ENCODE measurements around the gene FCAR.
"Not testable (repeated sequence)": the region's sequence is repeated elsewhere in the genome, so short reads cannot be mapped to it uniquely, and the experiment has no call there.

Gene FCAR

DNA sequence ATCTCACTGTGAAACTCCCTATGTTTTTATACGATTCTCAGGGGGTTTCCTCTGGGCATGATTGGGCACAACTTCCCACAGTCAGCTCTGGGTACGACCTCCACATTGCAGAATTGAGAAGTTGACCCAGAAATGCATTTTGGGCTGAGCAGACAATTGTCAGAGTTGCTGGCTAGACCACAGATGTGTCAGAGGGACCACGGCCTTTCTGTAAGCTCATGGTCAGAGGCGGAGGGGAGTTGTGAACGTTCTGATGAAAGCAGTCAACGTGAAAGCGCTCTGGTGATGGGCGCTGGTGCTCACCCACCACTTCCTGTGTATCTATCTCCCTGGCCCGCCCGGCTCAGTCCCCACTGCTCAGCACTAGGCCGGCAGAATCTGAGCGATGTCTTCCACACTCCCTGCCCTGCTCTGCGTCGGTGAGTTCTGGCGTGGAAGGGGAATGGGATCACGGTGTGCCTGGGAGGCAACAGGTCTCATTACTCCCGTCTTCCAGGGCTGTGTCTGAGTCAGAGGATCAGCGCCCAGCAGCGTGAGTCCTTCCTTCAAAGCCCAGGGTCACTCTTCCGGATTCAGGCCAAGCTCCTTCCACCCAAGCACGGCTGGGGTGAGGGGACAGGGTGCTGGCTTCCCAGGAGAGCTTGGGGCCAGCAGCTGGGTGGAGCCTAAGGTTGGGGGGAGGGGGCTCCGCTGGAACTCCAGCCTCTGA lies 31.9 kb downstream of the FCAR start, which contains the start of gene NCR1:
TSS of gene NCR1 (plus strand) at position 346 of the 709 bp plus-strand sequence. CDS start at position 386, 40 bp downstream.
- H3K79me2 ChIP-seq (ENCODE audit: insufficient read depth, low read length) = no peaks in the 10 kb centered on the region
- H3K27me3 ChIP-seq (ENCODE audit: insufficient read depth, low read length, poor library complexity, severe bottlenecking) = no peaks in the 10 kb centered on the region
- no peak within 1 kb of the TSS for H2AFZ ChIP-seq (ENCODE audit: low read length)
- H3K9me2 ChIP-seq (replicated peaks; ENCODE audit: low read depth, low read length) = no peaks in the 10 kb centered on the region
- TF ChIP-seq EZH2phosphoT487 (IDR thresholded peaks at IDR 0.05; ENCODE audit: borderline replicate concordance) = no peak
- TF ChIP-seq, protein P1, sequence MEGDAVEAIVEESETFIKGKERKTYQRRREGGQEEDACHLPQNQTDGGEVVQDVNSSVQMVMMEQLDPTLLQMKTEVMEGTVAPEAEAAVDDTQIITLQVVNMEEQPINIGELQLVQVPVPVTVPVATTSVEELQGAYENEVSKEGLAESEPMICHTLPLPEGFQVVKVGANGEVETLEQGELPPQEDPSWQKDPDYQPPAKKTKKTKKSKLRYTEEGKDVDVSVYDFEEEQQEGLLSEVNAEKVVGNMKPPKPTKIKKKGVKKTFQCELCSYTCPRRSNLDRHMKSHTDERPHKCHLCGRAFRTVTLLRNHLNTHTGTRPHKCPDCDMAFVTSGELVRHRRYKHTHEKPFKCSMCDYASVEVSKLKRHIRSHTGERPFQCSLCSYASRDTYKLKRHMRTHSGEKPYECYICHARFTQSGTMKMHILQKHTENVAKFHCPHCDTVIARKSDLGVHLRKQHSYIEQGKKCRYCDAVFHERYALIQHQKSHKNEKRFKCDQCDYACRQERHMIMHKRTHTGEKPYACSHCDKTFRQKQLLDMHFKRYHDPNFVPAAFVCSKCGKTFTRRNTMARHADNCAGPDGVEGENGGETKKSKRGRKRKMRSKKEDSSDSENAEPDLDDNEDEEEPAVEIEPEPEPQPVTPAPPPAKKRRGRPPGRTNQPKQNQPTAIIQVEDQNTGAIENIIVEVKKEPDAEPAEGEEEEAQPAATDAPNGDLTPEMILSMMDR (conservative IDR thresholded peaks at IDR 0.05; ENCODE audit: low read length) = no peak
- H4K20me1 ChIP-seq (ENCODE audit: insufficient read depth, low read length, poor library complexity, severe bottlenecking) = no peaks in the 10 kb centered on the region
- H3F3A ChIP-seq (ENCODE audit: low read depth) = no peaks in the 10 kb centered on the region
- no peaks in the 10 kb centered on the region for H3K4me1 ChIP-seq (ENCODE audit: insufficient read depth, low read length, poor library complexity, severe bottlenecking)
- H3K36me3 ChIP-seq (ENCODE audit: insufficient read depth, low read length) = no peaks in the 10 kb centered on the region
- H3K9ac ChIP-seq (ENCODE audit: low read depth, low read length, poor library complexity, severe bottlenecking) = no peak within 1 kb of the TSS
- H3K9me3 ChIP-seq (ENCODE audit: insufficient read depth, low read depth, low read length) = no peaks in the 10 kb centered on the region
- no peak within 1 kb of the TSS for H3K4me3 ChIP-seq (ENCODE audit: low read length, poor library complexity, severe bottlenecking)
- no peak within 1 kb of the TSS for H3K4me2 ChIP-seq (ENCODE audit: low read depth, low read length, poor library complexity, severe bottlenecking)

DNA sequence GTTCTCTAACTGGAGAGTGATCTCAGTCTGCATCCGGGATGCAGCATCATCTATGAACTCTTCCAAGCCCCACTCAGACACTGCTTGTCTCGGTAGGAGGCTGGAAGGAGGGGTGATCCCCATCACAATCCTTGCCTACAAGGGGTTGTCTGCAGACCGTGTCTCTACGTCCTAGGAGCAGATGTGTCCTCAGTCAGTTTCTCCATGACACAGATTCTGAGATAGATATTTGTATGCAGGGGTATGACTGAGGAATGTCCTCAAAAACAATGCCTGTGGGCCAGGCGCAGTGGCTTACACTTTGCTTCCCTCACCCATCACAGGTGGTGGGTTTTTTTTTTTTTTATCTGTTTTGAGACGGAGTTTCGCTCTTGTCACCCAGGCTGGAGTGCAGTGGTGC lies 32.8 kb downstream of the FCAR start:
- H3K27me3 ChIP-seq (ENCODE audit: insufficient read depth, low read length, poor library complexity, severe bottlenecking) = no peaks in the 10 kb centered on the region
- no peaks in the 10 kb centered on the region for H3K79me2 ChIP-seq (ENCODE audit: insufficient read depth, low read length)
- no peaks in the 10 kb centered on the region for H3K9me3 ChIP-seq (ENCODE audit: insufficient read depth, low read depth, low read length)
- no peak overlapping the region for H3K4me2 ChIP-seq (ENCODE audit: low read depth, low read length, poor library complexity, severe bottlenecking)
- H4K20me1 ChIP-seq (ENCODE audit: insufficient read depth, low read length, poor library complexity, severe bottlenecking) = no peaks in the 10 kb centered on the region
- H2AFZ ChIP-seq (ENCODE audit: low read length) = no peak overlapping the region
- no peaks in the 10 kb centered on the region for H3F3A ChIP-seq (ENCODE audit: low read depth)
- TF ChIP-seq, protein P1 (conservative IDR thresholded peaks at IDR 0.05; ENCODE audit: low read length) = no peak
- no peak for TF ChIP-seq EZH2phosphoT487 (IDR thresholded peaks at IDR 0.05; ENCODE audit: borderline replicate concordance)
- H3K9me2 ChIP-seq (replicated peaks; ENCODE audit: low read depth, low read length) = no peaks in the 10 kb centered on the region
- no peaks in the 10 kb centered on the region for H3K4me1 ChIP-seq (ENCODE audit: insufficient read depth, low read length, poor library complexity, severe bottlenecking)
- no peak overlapping the region for H3K9ac ChIP-seq (ENCODE audit: low read depth, low read length, poor library complexity, severe bottlenecking)
- H3K36me3 ChIP-seq (ENCODE audit: insufficient read depth, low read length) = no peaks in the 10 kb centered on the region
- H3K4me3 ChIP-seq (ENCODE audit: low read length, poor library complexity, severe bottlenecking) = no peak overlapping the region

DNA sequence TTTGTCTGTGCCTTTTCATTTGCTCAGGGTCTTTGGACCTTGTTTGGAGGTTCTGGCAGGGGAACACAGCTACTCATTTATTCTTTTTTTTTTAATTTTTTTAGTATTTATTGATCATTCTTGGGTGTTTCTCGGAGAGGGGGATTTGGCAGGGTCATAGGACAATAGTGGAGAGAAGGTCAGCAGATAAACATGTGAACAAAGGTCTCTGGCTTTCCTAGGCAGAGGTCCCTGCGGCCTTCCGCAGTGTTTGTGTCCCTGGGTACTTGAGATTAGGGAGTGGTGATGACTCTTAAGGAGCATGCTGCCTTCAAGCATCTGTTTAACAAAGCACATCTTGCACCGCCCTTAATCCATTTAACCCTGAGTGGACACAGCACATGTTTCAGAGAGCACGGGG lies 33.9 kb downstream of the FCAR start:
- not testable (repeated sequence) for H3K79me2 ChIP-seq (ENCODE audit: insufficient read depth, low read length); H4K20me1 ChIP-seq (ENCODE audit: insufficient read depth, low read length, poor library complexity, severe bottlenecking); H3K9me3 ChIP-seq (ENCODE audit: insufficient read depth, low read depth, low read length); H3K27me3 ChIP-seq (ENCODE audit: insufficient read depth, low read length, poor library complexity, severe bottlenecking); H2AFZ ChIP-seq (ENCODE audit: low read length); H3K4me2 ChIP-seq (ENCODE audit: low read depth, low read length, poor library complexity, severe bottlenecking); H3K36me3 ChIP-seq (ENCODE audit: insufficient read depth, low read length); H3K9me2 ChIP-seq (replicated peaks; ENCODE audit: low read depth, low read length); H3K9ac ChIP-seq (ENCODE audit: low read depth, low read length, poor library complexity, severe bottlenecking); H3K4me3 ChIP-seq (ENCODE audit: low read length, poor library complexity, severe bottlenecking); H3K4me1 ChIP-seq (ENCODE audit: insufficient read depth, low read length, poor library complexity, severe bottlenecking); H3F3A ChIP-seq (ENCODE audit: low read depth)

DNA sequence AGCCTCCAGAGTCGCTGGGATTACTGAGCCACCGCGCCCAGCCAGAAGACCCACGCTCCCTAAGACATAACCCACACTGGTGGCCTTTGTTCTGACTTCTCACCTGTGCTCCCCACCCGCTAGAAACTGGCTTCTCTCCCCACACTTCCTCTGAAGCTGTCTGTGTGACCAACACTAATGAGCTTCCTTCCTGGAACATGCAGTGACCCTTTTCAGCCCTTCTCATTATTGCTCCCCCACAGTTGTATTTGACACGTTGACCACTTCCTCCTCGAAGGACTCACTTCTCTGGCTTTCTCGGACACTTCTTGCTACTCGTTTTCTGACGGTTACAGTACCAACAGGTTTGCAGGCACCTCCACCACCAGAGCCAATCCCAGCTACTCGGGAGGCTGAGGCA lies 42.8 kb downstream of the FCAR start:
- no peaks in the 10 kb centered on the region for H4K20me1 ChIP-seq (ENCODE audit: insufficient read depth, low read length, poor library complexity, severe bottlenecking)
- H3K4me2 ChIP-seq (ENCODE audit: low read depth, low read length, poor library complexity, severe bottlenecking) = no peak overlapping the region
- no peaks in the 10 kb centered on the region for H3K79me2 ChIP-seq (ENCODE audit: insufficient read depth, low read length)
- no peak overlapping the region for H3K4me3 ChIP-seq (ENCODE audit: low read length, poor library complexity, severe bottlenecking)
- no peaks in the 10 kb centered on the region for H3K36me3 ChIP-seq (ENCODE audit: insufficient read depth, low read length)
- no peaks in the 10 kb centered on the region for H3K9me3 ChIP-seq (ENCODE audit: insufficient read depth, low read depth, low read length)
- no peak overlapping the region; the same call in 1 of the 2 replicates for H2AFZ ChIP-seq (ENCODE audit: low read length)
- H3F3A ChIP-seq (ENCODE audit: low read depth) = no peaks in the 10 kb centered on the region
- no peaks in the 10 kb centered on the region for H3K27me3 ChIP-seq (ENCODE audit: insufficient read depth, low read length, poor library complexity, severe bottlenecking)
- no peaks in the 10 kb centered on the region for H3K9me2 ChIP-seq (replicated peaks; ENCODE audit: low read depth, low read length)
- TF ChIP-seq, protein P1 (conservative IDR thresholded peaks at IDR 0.05; ENCODE audit: low read length) = no peak
- no peak for TF ChIP-seq EZH2phosphoT487 (IDR thresholded peaks at IDR 0.05; ENCODE audit: borderline replicate concordance)
- H3K9ac ChIP-seq (ENCODE audit: low read depth, low read length, poor library complexity, severe bottlenecking) = no peak overlapping the region
- no peaks in the 10 kb centered on the region for H3K4me1 ChIP-seq (ENCODE audit: insufficient read depth, low read length, poor library complexity, severe bottlenecking)
